ENCODE data around the gene RPN2. TPM values are rescaled to one million over a fixed set of nuclear protein-coding genes. Genes with fewer than 3 reads are reported as not detected.

The RPN2 gene
- total and polyA plus RNA-seq, 2 of the 13 experiments (the other 11 are each of a cell fraction or from before 2014, with no cell fraction given): 587 to 1,818 TPM

DNA sequence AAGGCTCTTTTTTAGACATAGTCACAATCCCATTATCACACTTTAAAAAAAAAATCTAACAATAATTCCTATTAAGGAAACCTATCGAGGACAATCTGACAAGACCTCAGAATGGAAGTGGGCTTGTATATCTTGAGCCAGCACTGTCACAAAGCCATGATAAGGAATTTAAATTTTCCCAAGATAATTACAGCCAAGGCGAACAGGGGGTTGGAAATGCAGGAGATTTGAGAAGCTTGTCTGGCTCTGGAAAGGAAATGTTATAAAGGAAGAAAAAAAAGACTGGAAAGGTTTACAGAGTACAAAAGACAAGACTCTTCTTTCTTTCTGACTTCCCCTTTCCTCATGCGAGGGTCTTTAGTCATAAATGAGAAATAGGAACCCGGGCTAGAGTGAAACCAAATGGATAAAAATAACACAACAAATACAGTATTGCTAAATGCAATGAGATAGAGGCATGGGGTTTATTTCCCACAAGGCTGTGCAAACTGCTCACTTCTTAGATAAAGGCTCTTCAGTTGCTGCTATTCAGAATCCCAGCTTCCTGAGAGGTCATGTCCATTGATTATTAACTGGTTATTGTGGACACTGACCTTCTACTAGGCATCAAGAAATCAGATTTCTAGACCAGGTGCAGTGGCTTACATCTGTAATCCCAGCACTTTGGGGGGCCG is 95.9 kb downstream of the RPN2 start (continued):
- TF ChIP-seq RBM39 (IDR thresholded peaks at IDR 0.05; ENCODE audit: low read depth, low read length, poor library complexity, severe bottlenecking) (no peak), THAP11 (CRISPR knock-in tag; IDR thresholded peaks at IDR 0.05) (no peak), KLF13 (CRISPR knock-in tag; IDR thresholded peaks at IDR 0.05) (no peak), ARID5B (CRISPR knock-in tag; IDR thresholded peaks at IDR 0.05) (peak; percentile 52), SATB2 (CRISPR knock-in tag; IDR thresholded peaks at IDR 0.05) (0 out of 2 replicates have a peak, but pooled peaks have one; percentile 12), ZNF143 (CRISPR knock-in tag; IDR thresholded peaks at IDR 0.05) (peak; percentile 59; the same call in 1 of the 2 replicates), BCL6 (CRISPR knock-in tag; IDR thresholded peaks at IDR 0.05) (peak; percentile 4; the same call in 1 of the 2 replicates), SNAPC5 (CRISPR knock-in tag; IDR thresholded peaks at IDR 0.05; ENCODE audit: borderline replicate concordance) (no peak), NCOR1 (IDR thresholded peaks at IDR 0.05; ENCODE audit: borderline replicate concordance, low read length) (no peak), MXD3 (CRISPR knock-in tag; IDR thresholded peaks at IDR 0.05) (no peak), ZNF879 (CRISPR knock-in tag; IDR thresholded peaks at IDR 0.05) (no peak), FOXJ3 (CRISPR knock-in tag; IDR thresholded peaks at IDR 0.05; ENCODE audit: borderline replicate concordance) (peak; percentile 32; the same call in 1 of the 2 replicates), ZNF562 (CRISPR knock-in tag; IDR thresholded peaks at IDR 0.05; ENCODE audit: borderline replicate concordance) (no peak), ZNF547 (CRISPR knock-in tag; IDR thresholded peaks at IDR 0.05) (no peak)
- TF ChIP-seq, protein P1, sequence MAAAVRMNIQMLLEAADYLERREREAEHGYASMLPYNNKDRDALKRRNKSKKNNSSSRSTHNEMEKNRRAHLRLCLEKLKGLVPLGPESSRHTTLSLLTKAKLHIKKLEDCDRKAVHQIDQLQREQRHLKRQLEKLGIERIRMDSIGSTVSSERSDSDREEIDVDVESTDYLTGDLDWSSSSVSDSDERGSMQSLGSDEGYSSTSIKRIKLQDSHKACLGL (CRISPR knock-in tag; IDR thresholded peaks at IDR 0.05): no peak
- TF ChIP-seq, protein P2, sequence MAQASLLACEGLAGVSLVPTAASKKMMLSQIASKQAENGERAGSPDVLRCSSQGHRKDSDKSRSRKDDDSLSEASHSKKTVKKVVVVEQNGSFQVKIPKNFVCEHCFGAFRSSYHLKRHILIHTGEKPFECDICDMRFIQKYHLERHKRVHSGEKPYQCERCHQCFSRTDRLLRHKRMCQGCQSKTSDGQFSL (CRISPR knock-in tag; IDR thresholded peaks at IDR 0.05): no peak
- TF ChIP-seq, protein P3, sequence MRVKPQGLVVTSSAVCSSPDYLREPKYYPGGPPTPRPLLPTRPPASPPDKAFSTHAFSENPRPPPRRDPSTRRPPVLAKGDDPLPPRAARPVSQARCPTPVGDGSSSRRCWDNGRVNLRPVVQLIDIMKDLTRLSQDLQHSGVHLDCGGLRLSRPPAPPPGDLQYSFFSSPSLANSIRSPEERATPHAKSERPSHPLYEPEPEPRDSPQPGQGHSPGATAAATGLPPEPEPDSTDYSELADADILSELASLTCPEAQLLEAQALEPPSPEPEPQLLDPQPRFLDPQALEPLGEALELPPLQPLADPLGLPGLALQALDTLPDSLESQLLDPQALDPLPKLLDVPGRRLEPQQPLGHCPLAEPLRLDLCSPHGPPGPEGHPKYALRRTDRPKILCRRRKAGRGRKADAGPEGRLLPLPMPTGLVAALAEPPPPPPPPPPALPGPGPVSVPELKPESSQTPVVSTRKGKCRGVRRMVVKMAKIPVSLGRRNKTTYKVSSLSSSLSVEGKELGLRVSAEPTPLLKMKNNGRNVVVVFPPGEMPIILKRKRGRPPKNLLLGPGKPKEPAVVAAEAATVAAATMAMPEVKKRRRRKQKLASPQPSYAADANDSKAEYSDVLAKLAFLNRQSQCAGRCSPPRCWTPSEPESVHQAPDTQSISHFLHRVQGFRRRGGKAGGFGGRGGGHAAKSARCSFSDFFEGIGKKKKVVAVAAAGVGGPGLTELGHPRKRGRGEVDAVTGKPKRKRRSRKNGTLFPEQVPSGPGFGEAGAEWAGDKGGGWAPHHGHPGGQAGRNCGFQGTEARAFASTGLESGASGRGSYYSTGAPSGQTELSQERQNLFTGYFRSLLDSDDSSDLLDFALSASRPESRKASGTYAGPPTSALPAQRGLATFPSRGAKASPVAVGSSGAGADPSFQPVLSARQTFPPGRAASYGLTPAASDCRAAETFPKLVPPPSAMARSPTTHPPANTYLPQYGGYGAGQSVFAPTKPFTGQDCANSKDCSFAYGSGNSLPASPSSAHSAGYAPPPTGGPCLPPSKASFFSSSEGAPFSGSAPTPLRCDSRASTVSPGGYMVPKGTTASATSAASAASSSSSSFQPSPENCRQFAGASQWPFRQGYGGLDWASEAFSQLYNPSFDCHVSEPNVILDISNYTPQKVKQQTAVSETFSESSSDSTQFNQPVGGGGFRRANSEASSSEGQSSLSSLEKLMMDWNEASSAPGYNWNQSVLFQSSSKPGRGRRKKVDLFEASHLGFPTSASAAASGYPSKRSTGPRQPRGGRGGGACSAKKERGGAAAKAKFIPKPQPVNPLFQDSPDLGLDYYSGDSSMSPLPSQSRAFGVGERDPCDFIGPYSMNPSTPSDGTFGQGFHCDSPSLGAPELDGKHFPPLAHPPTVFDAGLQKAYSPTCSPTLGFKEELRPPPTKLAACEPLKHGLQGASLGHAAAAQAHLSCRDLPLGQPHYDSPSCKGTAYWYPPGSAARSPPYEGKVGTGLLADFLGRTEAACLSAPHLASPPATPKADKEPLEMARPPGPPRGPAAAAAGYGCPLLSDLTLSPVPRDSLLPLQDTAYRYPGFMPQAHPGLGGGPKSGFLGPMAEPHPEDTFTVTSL (CRISPR knock-in tag; IDR thresholded peaks at IDR 0.05; ENCODE audit: borderline replicate concordance): 0 out of 2 replicates have a peak, but pooled peaks have one; percentile 38

Measured in HepG2 (cell line).